Tibial nerve (tissue), 4 donors: ENCODE results near the gene PPP2R3B.

Source experiments
- EP300 ChIP-seq, 2 donors: sonication (generic); formaldehyde crosslinking; IDR thresholded peaks; one replicate each; pipeline ENCODE4 v1.6.1; 2017; ENCODE audit warnings: antibody characterized with exemption in 2 of 2, mild to moderate bottlenecking in 1 of 2
- POLR2A ChIP-seq, 2 donors: fragments of 450-650 bp; IDR thresholded peaks; one replicate each; pipeline ENCODE4 v1.6.1; 2017; ENCODE audit warnings: antibody characterized with exemption in 2 of 2, mild to moderate bottlenecking in 2 of 2, moderate library complexity in 2 of 2
- TF ChIP-seq, protein P1 (sequence below), 5 experiments: fragments of 200-600 bp in 3 of 5; fragments of 450-650 bp in 2 of 5; sonication (generic) in 3 of 5; IDR thresholded peaks; one replicate each; pipeline ENCODE4 v1.5.1; 2016 to 2019; ENCODE audit warnings: antibody characterized with exemption in 5 of 5, mild to moderate bottlenecking in 3 of 5, moderate library complexity in 2 of 5

GRCh38 chrX:400258-400657 is 13.6 kb upstream of the PPP2R3B start:
- TF ChIP-seq, protein P1, sequence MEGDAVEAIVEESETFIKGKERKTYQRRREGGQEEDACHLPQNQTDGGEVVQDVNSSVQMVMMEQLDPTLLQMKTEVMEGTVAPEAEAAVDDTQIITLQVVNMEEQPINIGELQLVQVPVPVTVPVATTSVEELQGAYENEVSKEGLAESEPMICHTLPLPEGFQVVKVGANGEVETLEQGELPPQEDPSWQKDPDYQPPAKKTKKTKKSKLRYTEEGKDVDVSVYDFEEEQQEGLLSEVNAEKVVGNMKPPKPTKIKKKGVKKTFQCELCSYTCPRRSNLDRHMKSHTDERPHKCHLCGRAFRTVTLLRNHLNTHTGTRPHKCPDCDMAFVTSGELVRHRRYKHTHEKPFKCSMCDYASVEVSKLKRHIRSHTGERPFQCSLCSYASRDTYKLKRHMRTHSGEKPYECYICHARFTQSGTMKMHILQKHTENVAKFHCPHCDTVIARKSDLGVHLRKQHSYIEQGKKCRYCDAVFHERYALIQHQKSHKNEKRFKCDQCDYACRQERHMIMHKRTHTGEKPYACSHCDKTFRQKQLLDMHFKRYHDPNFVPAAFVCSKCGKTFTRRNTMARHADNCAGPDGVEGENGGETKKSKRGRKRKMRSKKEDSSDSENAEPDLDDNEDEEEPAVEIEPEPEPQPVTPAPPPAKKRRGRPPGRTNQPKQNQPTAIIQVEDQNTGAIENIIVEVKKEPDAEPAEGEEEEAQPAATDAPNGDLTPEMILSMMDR (IDR thresholded peaks at IDR 0.05): no peak
- no peak for TF ChIP-seq POLR2A (IDR thresholded peaks at IDR 0.05)
- no peak for TF ChIP-seq EP300 (IDR thresholded peaks at IDR 0.05)
